Measurements from ENCODE around the gene SFRP5. TPM values are rescaled to one million over a fixed set of nuclear protein-coding genes. Genes with fewer than 3 reads are reported as not detected.

Gene SFRP5
- total RNA-seq, 1 donor from 2014 or later: 0.16 TPM

DNA sequence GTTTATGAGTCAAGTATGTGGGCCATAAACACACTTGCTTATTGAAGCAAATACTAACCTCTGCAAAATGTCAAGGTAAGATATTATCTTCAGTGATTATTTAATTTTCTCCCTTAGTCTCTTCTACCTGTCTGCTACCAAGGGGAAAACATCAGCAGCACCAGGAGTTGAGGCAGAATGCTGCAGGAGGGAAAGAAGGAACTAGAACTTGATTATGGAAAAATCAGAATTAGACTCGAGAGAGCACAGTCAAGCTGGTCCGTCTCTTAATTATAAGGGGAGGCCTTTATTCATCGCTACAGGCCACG, 39.8 kb downstream of the SFRP5 start:
- DNase-seq (ENCODE audit: low read depth) (no peak), FAIRE-seq (no peak)
- H3K4me3 ChIP-seq (ENCODE audit: insufficient read depth, low read depth, low read length): no peak overlapping the region
- no peak overlapping the region for H2AFZ ChIP-seq (ENCODE audit: low read depth, low read length)
- no peak overlapping the region for H3K9ac ChIP-seq (ENCODE audit: low read length)
- no peaks in the 10 kb centered on the region for H3K27me3 ChIP-seq (ENCODE audit: insufficient read depth, low read length)
- no peaks in the 10 kb centered on the region for H4K20me1 ChIP-seq (ENCODE audit: insufficient read depth, low read length)
- Mint-ChIP-seq H3K4me3 (ENCODE audit: unreplicated experiment) (no peak overlapping the region), H3K9me3 (ENCODE audit: unreplicated experiment) (no peaks in the 10 kb centered on the region), H3K36me3 (ENCODE audit: low read depth, unreplicated experiment) (peaks cover 2% of the 10 kb centered on the region), H3K27me3 (ENCODE audit: low read depth, unreplicated experiment) (peaks cover 7% of the 10 kb centered on the region), H3K27ac (ENCODE audit: unreplicated experiment) (no peak overlapping the region), H3K4me1 (ENCODE audit: low read depth, unreplicated experiment) (no peaks in the 10 kb centered on the region)
- peaks cover 3% of the 10 kb centered on the region for H3K4me1 ChIP-seq (ENCODE audit: insufficient read depth, low read length)
- H3K36me3 ChIP-seq (ENCODE audit: insufficient read depth, low read length): no peaks in the 10 kb centered on the region
- H3K4me2 ChIP-seq (ENCODE audit: low read length): no peak overlapping the region
- TF ChIP-seq, protein P1, sequence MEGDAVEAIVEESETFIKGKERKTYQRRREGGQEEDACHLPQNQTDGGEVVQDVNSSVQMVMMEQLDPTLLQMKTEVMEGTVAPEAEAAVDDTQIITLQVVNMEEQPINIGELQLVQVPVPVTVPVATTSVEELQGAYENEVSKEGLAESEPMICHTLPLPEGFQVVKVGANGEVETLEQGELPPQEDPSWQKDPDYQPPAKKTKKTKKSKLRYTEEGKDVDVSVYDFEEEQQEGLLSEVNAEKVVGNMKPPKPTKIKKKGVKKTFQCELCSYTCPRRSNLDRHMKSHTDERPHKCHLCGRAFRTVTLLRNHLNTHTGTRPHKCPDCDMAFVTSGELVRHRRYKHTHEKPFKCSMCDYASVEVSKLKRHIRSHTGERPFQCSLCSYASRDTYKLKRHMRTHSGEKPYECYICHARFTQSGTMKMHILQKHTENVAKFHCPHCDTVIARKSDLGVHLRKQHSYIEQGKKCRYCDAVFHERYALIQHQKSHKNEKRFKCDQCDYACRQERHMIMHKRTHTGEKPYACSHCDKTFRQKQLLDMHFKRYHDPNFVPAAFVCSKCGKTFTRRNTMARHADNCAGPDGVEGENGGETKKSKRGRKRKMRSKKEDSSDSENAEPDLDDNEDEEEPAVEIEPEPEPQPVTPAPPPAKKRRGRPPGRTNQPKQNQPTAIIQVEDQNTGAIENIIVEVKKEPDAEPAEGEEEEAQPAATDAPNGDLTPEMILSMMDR (IDR thresholded peaks at IDR 0.05; ENCODE audit: insufficient read depth, low read depth, low read length): no peak
- TF ChIP-seq EZH2 (IDR thresholded peaks at IDR 0.05; ENCODE audit: insufficient read depth, low read length): no peak
- H3K79me2 ChIP-seq (ENCODE audit: insufficient read depth, low read length): no peaks in the 10 kb centered on the region
- no peak overlapping the region for H3K27ac ChIP-seq (ENCODE audit: low read depth, low read length)
- no peaks in the 10 kb centered on the region for H3K9me3 ChIP-seq (ENCODE audit: insufficient read depth, low read depth, low read length)

DNA sequence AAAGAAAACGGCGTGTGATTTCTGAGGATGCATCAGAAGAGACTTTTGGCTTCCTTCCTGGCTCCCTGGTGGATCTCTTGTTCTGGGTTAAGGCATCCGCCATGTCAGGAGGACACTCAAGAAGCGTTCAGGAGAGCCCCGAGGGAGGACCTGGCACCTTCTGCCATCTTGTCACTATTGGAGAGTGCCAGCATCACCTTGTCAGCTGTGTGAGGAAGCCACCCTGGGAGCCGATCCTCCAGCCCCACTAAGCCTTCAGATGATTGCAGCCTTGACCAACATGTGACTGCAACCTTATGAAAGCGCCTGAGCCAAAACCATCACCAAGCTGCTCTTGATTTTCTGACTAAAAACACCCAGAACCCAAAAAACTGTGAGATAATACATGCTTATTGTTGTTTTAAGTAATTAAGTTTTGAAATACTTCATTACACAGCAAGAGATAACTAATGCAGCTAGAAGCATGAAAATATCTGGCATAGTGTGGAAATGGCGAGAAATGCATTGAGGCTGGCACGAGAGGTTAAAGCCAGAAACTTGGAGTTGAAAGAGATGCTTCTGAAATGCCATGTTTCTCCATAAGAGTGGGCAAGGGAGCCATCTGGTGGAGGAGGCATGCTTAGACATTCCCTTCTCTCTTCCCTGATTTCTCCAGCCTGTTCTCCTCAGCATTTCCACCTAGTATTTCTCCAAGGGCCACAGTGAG, 40.3 kb downstream of the SFRP5 start:
- Histone ChIP-seq H3K27ac (ENCODE audit: low read depth, low read length) (no peak overlapping the region), H3K9ac (ENCODE audit: low read length) (no peak overlapping the region), H3K4me2 (ENCODE audit: low read length) (no peak overlapping the region), H3K27me3 (ENCODE audit: insufficient read depth, low read length) (no peaks in the 10 kb centered on the region), H3K4me1 (ENCODE audit: insufficient read depth, low read length) (peaks cover 2% of the 10 kb centered on the region), H4K20me1 (ENCODE audit: insufficient read depth, low read length) (no peaks in the 10 kb centered on the region), H3K79me2 (ENCODE audit: insufficient read depth, low read length) (no peaks in the 10 kb centered on the region), H3K36me3 (ENCODE audit: insufficient read depth, low read length) (no peaks in the 10 kb centered on the region), H2AFZ (ENCODE audit: low read depth, low read length) (no peak overlapping the region), H3K9me3 (ENCODE audit: insufficient read depth, low read depth, low read length) (no peaks in the 10 kb centered on the region), H3K4me3 (ENCODE audit: insufficient read depth, low read depth, low read length) (no peak overlapping the region)
- H3K27me3 Mint-ChIP-seq (ENCODE audit: low read depth, unreplicated experiment): peaks cover 7% of the 10 kb centered on the region
- no peaks in the 10 kb centered on the region for H3K4me1 Mint-ChIP-seq (ENCODE audit: low read depth, unreplicated experiment)
- no peak overlapping the region for H3K4me3 Mint-ChIP-seq (ENCODE audit: unreplicated experiment)
- FAIRE-seq (no peak), DNase-seq (ENCODE audit: low read depth) (peak; percentile 44)
- no peak overlapping the region for H3K27ac Mint-ChIP-seq (ENCODE audit: unreplicated experiment)
- no peaks in the 10 kb centered on the region for H3K9me3 Mint-ChIP-seq (ENCODE audit: unreplicated experiment)
- peaks cover 3% of the 10 kb centered on the region for H3K36me3 Mint-ChIP-seq (ENCODE audit: low read depth, unreplicated experiment)
- TF ChIP-seq, protein P1 (IDR thresholded peaks at IDR 0.05; ENCODE audit: insufficient read depth, low read depth, low read length): peak; percentile 98
- TF ChIP-seq EZH2 (IDR thresholded peaks at IDR 0.05; ENCODE audit: insufficient read depth, low read length): no peak

DNA sequence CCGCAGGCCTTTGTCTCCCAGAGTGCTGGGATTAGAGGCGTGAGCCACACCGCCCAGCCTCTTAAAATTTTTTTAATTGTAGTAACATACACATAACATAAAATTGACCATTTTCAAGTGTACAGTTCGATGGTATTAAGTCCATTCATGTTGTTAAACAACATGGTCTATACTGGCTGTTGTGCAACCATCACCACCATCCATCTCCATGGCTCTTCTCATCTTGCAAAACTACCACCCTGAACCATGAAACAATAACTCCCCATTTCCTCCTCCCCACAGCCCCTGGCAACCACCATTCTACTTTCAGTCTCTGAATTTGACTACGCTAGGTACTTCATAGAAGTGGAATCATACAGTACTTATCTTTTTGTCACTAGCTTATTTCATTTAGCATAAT, 42.8 kb downstream of the SFRP5 start:
- DNase-seq (ENCODE audit: low read depth) (no peak), FAIRE-seq (no peak)
- peaks cover 4% of the 10 kb centered on the region for H3K4me1 ChIP-seq (ENCODE audit: insufficient read depth, low read length)
- TF ChIP-seq, protein P1 (IDR thresholded peaks at IDR 0.05; ENCODE audit: insufficient read depth, low read depth, low read length): no peak
- TF ChIP-seq EZH2 (IDR thresholded peaks at IDR 0.05; ENCODE audit: insufficient read depth, low read length): no peak
- peaks cover 4% of the 10 kb centered on the region for H3K4me1 Mint-ChIP-seq (ENCODE audit: low read depth, unreplicated experiment)
- H3K4me2 ChIP-seq (ENCODE audit: low read length): no peak overlapping the region
- H3K4me3 ChIP-seq (ENCODE audit: insufficient read depth, low read depth, low read length): no peak overlapping the region
- no peaks in the 10 kb centered on the region for H3K9me3 Mint-ChIP-seq (ENCODE audit: unreplicated experiment)
- no peaks in the 10 kb centered on the region for H4K20me1 ChIP-seq (ENCODE audit: insufficient read depth, low read length)
- H3K27me3 ChIP-seq (ENCODE audit: insufficient read depth, low read length): no peaks in the 10 kb centered on the region
- no peaks in the 10 kb centered on the region for H3K27me3 Mint-ChIP-seq (ENCODE audit: low read depth, unreplicated experiment)
- H3K27ac ChIP-seq (ENCODE audit: low read depth, low read length): no peak overlapping the region
- H3K36me3 Mint-ChIP-seq (ENCODE audit: low read depth, unreplicated experiment): peaks cover 3% of the 10 kb centered on the region
- H2AFZ ChIP-seq (ENCODE audit: low read depth, low read length): no peak overlapping the region
- H3K9me3 ChIP-seq (ENCODE audit: insufficient read depth, low read depth, low read length): no peaks in the 10 kb centered on the region
- H3K27ac Mint-ChIP-seq (ENCODE audit: unreplicated experiment): no peak overlapping the region
- no peaks in the 10 kb centered on the region for H3K79me2 ChIP-seq (ENCODE audit: insufficient read depth, low read length)
- H3K36me3 ChIP-seq (ENCODE audit: insufficient read depth, low read length): no peaks in the 10 kb centered on the region
- H3K4me3 Mint-ChIP-seq (ENCODE audit: unreplicated experiment): no peak overlapping the region
- H3K9ac ChIP-seq (ENCODE audit: low read length): no peak overlapping the region

Data from astrocyte (in vitro differentiated cells and primary cell).